ENCODE measurements around the gene SSRP1.
"Not testable (repeated sequence)": the region's sequence is repeated elsewhere in the genome, so short reads cannot be mapped to it uniquely, and the experiment has no call there.

Gene SSRP1

GRCh38 chr11:57299150-57299737 lies 36.4 kb downstream of the SSRP1 start:
- no peak for DNase-seq (ENCODE audit: low spot score)

- DNase-seq (ENCODE audit: low spot score), result no peak
Observed at GRCh38 chr11:57297221-57297620, 38.5 kb downstream of the SSRP1 start.

- DNase-seq (ENCODE audit: low spot score), result not testable (repeated sequence)
Observed at GRCh38 chr11:57296205-57296604, 39.5 kb downstream of the SSRP1 start.

GRCh38 chr11:57294225-57295131 lies 41.2 kb downstream of the SSRP1 start:
- DNase-seq (ENCODE audit: low spot score), result peak; percentile 44

- DNase-seq (ENCODE audit: low spot score), result no peak
Observed at GRCh38 chr11:57290288-57290687, 45.4 kb downstream of the SSRP1 start.

GRCh38 chr11:57288771-57289579 lies 46.7 kb downstream of the SSRP1 start:
- DNase-seq (ENCODE audit: low spot score), result peak; percentile 46

GRCh38 chr11:57287884-57288283 lies 47.8 kb downstream of the SSRP1 start:
- DNase-seq (ENCODE audit: low spot score), result no peak

GRCh38 chr11:57283231-57283990 lies 52.3 kb downstream of the SSRP1 start:
- DNase-seq (ENCODE audit: low spot score), result no peak

GRCh38 chr11:57281546-57281945 lies 54.1 kb downstream of the SSRP1 start:
- DNase-seq (ENCODE audit: low spot score), result not testable (repeated sequence)

- DNase-seq (ENCODE audit: low spot score), result no peak
Observed at GRCh38 chr11:57279116-57279515, 56.6 kb downstream of the SSRP1 start.

- DNase-seq (ENCODE audit: low spot score), result no peak
Observed at GRCh38 chr11:57278721-57279095, 57.0 kb downstream of the SSRP1 start.

- peak; percentile 78 for DNase-seq (ENCODE audit: low spot score)
Observed at GRCh38 chr11:57277845-57278720, 57.6 kb downstream of the SSRP1 start.

- no peak for DNase-seq (ENCODE audit: low spot score)
Observed at GRCh38 chr11:57276971-57277675, 58.6 kb downstream of the SSRP1 start.

GRCh38 chr11:57276169-57276970 lies 59.3 kb downstream of the SSRP1 start:
- no peak for DNase-seq (ENCODE audit: low spot score)

Data from iPS-NIHi11 (cell line).